GM23248 (cell line): ENCODE measurements around the gene KCNG2.

ENCODE experiments used
- EZH2 ChIP-seq: fragments of 200-600 bp; sonication (generic); IDR thresholded peaks from 2 replicates; pipeline ENCODE4 v1.6.1; 2018; ENCODE audit warnings: antibody characterized with exemption, mild to moderate bottlenecking; ENCODE audit not compliant: insufficient read depth, poor library complexity, severe bottlenecking
- EZH2phosphoT487 ChIP-seq: fragments of 200-600 bp; sonication (generic); IDR thresholded peaks from 2 replicates; pipeline ENCODE4 v1.6.1; 2018; ENCODE audit warnings: antibody characterized with exemption, moderate library complexity, mild to moderate bottlenecking, low read depth; ENCODE audit not compliant: insufficient read depth

- TF ChIP-seq EZH2 (no peak), EZH2phosphoT487 (no peak)
These were observed 33.6 kb upstream of the KCNG2 start for GRCh38 chr18:79764131-79764530.
